ENCODE results near the gene GABRB3. TPM values are rescaled to one million over a fixed set of nuclear protein-coding genes. Genes with fewer than 3 reads are reported as not detected.

Gene GABRB3
- total RNA-seq, 4 donors from 2014 or later, result 1.2 to 3.9 (median 2.1) TPM; not detected in 1

DNA sequence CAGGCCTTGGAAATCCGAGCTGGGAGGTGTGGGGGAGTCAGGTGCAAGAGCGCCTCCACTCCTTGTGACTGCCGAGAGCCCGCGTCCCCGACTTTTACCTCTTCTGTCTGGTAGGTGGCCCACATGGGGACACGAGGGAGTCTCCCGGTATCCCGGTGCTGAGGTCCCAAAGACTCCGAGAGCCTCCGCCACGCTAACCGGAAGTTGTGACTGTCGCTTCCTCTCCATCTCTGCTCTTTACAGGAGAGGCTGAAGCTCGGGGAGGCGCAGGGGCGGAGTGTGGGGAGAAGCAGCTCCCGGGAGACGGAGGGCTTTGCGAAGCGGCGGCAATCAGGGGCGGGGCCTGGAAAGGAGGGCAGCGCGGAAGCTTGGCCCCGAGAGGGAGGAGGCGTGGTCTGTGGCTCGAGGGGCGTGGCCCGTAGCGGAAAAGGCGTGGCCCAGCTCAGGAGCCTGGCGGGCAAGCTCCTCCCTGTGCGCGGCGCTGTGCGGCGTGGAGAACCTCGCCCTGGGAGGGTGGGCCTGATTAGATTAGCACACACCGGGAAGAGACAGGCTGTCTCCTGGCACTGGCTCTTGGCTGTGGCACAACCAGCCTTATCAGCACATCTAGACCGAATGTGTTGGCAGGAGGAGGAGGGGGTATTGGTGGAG, 143.9 kb downstream of the GABRB3 start:
- peaks cover 0 to 4% (median 0%) of the 10 kb centered on the region in 4 donors for H3K4me1 ChIP-seq
- 81 to 88% methylated on average over 41 of the region's 41 CpGs for WGBS, 2 donors
- no peaks in the 10 kb centered on the region for H3K27me3 ChIP-seq
- TF ChIP-seq, protein P1, sequence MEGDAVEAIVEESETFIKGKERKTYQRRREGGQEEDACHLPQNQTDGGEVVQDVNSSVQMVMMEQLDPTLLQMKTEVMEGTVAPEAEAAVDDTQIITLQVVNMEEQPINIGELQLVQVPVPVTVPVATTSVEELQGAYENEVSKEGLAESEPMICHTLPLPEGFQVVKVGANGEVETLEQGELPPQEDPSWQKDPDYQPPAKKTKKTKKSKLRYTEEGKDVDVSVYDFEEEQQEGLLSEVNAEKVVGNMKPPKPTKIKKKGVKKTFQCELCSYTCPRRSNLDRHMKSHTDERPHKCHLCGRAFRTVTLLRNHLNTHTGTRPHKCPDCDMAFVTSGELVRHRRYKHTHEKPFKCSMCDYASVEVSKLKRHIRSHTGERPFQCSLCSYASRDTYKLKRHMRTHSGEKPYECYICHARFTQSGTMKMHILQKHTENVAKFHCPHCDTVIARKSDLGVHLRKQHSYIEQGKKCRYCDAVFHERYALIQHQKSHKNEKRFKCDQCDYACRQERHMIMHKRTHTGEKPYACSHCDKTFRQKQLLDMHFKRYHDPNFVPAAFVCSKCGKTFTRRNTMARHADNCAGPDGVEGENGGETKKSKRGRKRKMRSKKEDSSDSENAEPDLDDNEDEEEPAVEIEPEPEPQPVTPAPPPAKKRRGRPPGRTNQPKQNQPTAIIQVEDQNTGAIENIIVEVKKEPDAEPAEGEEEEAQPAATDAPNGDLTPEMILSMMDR (IDR thresholded peaks at IDR 0.05), result no peak
- TF ChIP-seq EP300 (IDR thresholded peaks at IDR 0.05) (no peak), POLR2A (IDR thresholded peaks at IDR 0.05) (no peak)
- peak overlapping the region in 3 of 4 donors; percentile 12 to 27 (median 26) for H3K4me3 ChIP-seq
- H3K9me3 ChIP-seq, result peaks cover 0 to 5% (median 0%) of the 10 kb centered on the region in 4 donors
- DNase-seq (ENCODE audit: low spot score in 2 of 2), result peak in 1 of 2 donors; percentile 33
- no peaks in the 10 kb centered on the region for H3K36me3 ChIP-seq
- H3K27ac ChIP-seq, result no peak overlapping the region

DNA sequence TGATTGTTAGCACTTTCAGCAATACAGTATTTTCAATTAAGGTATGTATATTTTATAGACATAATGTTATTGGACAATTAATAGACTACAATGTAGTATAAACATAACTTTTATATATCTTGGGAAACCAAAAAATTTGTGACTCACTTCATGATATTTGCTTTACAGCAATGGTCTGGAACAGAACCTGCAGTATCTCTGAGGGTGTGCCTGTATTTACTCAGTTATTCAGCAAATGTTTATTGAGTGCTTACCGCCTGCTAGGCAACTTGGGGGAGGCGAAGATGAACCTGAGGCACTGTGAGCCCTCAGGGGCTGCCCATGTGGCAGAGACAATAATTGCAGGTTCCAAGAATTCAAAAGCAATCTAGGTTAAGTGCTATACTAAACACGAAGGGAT, 144.8 kb downstream of the GABRB3 start:
- Histone ChIP-seq H3K27me3 (no peaks in the 10 kb centered on the region), H3K4me1 (peaks cover 0 to 2% (median 0%) of the 10 kb centered on the region in 4 donors), H3K27ac (no peak overlapping the region), H3K4me3 (no peak overlapping the region), H3K36me3 (no peaks in the 10 kb centered on the region), H3K9me3 (peaks cover 0 to 5% (median 0%) of the 10 kb centered on the region in 4 donors)
- TF ChIP-seq, protein P1 (IDR thresholded peaks at IDR 0.05), result no peak
- TF ChIP-seq POLR2A (IDR thresholded peaks at IDR 0.05), result no peak
- TF ChIP-seq EP300 (IDR thresholded peaks at IDR 0.05), result no peak
- 79 to 94% methylated on average over 3 of the region's 3 CpGs for WGBS, 2 donors
- no peak for DNase-seq (ENCODE audit: low spot score in 2 of 2)

DNA sequence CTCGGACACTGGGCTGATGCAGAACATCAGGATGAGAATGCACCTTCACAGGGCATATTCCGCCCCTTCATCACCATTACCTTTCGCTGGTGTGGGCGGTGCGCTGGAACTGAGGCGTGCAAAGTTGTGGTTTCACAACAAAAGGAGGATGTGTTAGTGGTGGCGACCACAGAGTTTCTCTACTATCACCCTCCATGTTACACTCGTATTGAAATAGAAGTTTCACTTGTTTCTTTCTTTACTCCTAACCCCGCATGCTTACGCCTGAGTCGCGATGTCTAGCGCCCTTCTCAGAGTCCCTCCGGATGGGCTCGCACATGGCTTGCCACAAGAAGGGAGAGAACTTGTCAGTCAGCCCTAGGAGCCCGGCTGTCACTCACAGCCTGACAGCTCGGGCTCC, 148.7 kb downstream of the GABRB3 start:
- H3K27me3 ChIP-seq, result no peaks in the 10 kb centered on the region
- WGBS, 2 donors, result 91 to 94% methylated on average over 17 of the region's 17 CpGs
- no peak for TF ChIP-seq EP300 (IDR thresholded peaks at IDR 0.05)
- TF ChIP-seq, protein P1 (IDR thresholded peaks at IDR 0.05), result no peak
- no peak for TF ChIP-seq POLR2A (IDR thresholded peaks at IDR 0.05)
- H3K27ac ChIP-seq, result no peak overlapping the region
- no peaks in the 10 kb centered on the region for H3K36me3 ChIP-seq
- no peak for DNase-seq (ENCODE audit: low spot score in 2 of 2)
- no peaks in the 10 kb centered on the region for H3K4me1 ChIP-seq
- H3K4me3 ChIP-seq, result no peak overlapping the region
- H3K9me3 ChIP-seq, result peaks cover 0 to 5% (median 0%) of the 10 kb centered on the region in 4 donors

DNA sequence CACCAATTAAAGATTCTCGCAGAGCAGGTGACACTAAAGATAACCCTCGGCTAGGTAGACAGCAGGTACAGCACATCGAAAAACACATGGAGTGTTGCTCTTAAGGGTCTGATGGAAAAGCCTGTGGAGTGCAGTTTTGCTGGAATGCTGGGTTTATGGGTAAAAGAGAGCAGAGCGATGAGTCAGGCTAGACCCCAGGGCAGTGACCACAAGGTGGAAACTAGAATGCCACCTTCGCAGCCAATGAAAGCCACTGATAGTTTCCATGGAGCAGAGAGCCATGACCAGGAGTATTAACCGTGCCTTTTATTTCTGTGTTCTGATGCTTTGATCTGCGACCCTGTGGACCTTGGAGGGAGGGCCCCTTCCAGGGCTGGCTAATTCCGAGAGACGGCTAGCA, 149.8 kb downstream of the GABRB3 start:
- no peaks in the 10 kb centered on the region for H3K36me3 ChIP-seq
- DNase-seq (ENCODE audit: low spot score in 2 of 2), result no peak
- TF ChIP-seq, protein P1 (IDR thresholded peaks at IDR 0.05), result no peak
- H3K27ac ChIP-seq, result no peak overlapping the region
- peaks cover 0 to 5% (median 0%) of the 10 kb centered on the region in 4 donors for H3K9me3 ChIP-seq
- WGBS, 2 donors, result 83 to 84% methylated on average over 9 of the region's 9 CpGs
- no peaks in the 10 kb centered on the region for H3K4me1 ChIP-seq
- H3K4me3 ChIP-seq, result no peak overlapping the region
- no peaks in the 10 kb centered on the region for H3K27me3 ChIP-seq

DNA sequence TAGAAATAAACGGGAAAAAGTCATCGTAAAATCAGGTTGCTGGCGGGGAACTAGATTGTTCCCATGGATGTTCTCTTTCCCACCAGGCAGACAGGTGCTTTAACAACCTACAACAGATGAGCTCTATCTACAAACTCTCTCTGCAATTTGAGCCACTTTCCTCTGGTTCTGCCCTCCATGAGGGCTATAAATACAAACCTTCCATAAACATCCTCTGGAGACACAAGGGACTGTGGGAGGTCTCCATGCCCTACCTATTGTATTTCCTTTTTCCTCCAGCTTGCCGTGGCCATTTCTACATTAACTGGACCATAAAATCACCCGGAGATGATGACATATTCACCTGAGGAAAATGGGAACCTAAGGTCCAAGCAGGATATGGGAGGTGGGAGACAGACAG, 151.1 kb downstream of the GABRB3 start:
- Histone ChIP-seq H3K27ac (no peak overlapping the region), H3K9me3 (peaks cover 0 to 3% (median 0%) of the 10 kb centered on the region in 4 donors), H3K36me3 (no peaks in the 10 kb centered on the region), H3K27me3 (no peaks in the 10 kb centered on the region), H3K4me1 (no peaks in the 10 kb centered on the region), H3K4me3 (no peak overlapping the region)
- DNase-seq (ENCODE audit: low spot score in 2 of 2), result no peak
- WGBS, 2 donors, result 49 to 53% methylated on average over 5 of the region's 5 CpGs
- TF ChIP-seq EP300 (IDR thresholded peaks at IDR 0.05), result no peak
- TF ChIP-seq, protein P1 (IDR thresholded peaks at IDR 0.05), result no peak
- TF ChIP-seq POLR2A (IDR thresholded peaks at IDR 0.05), result no peak

Measured in tibial nerve (tissue), 4 donors.